Naive B cell (primary cell): ENCODE measurements around the gene HSPA8. TPM values are rescaled to one million over a fixed set of nuclear protein-coding genes. Genes with fewer than 3 reads are reported as not detected.
A peak's percentile ranks its signal among the peaks of the same experiment; 100 is the strongest.

Experiments
- ATAC-seq, 2 donors: fragments of 150-1000 bp; cut with Tn5 transposase; 2 replicates each; pipeline ENCODE4 v1.10.0; 2021; ENCODE audit warnings: low read depth in 2 of 2, mild to moderate bottlenecking in 2 of 2, moderate library complexity in 2 of 2
- DNase-seq: peaks from one replicate; pipeline ENCODE4 v3.0.0; 2022
- H3K27ac Mint-ChIP-seq, 6 donors: one replicate each; pipeline ENCODE4 v1.8.0; 2020 to 2022; ENCODE audit warnings: mild to moderate bottlenecking in 6 of 6, mixed read lengths in 6 of 6, moderate library complexity in 5 of 6, inconsistent platforms in 2 of 6
- H3K27me3 Mint-ChIP-seq, 3 donors: one replicate each; pipeline ENCODE4 v1.8.0; 2021 to 2022; ENCODE audit warnings: mixed read lengths in 3 of 3, mild to moderate bottlenecking in 1 of 3
- H3K36me3 Mint-ChIP-seq, 2 donors: one replicate each; pipeline ENCODE4 v1.8.0; 2020 to 2022; ENCODE audit warnings: mixed read lengths in 2 of 2, inconsistent platforms in 1 of 2, mild to moderate bottlenecking in 1 of 2
- H3K4me1 Mint-ChIP-seq, 3 donors: one replicate each; pipeline ENCODE4 v1.8.0; 2020 to 2022; ENCODE audit warnings: mixed read lengths in 3 of 3, inconsistent platforms in 1 of 3, mild to moderate bottlenecking in 1 of 3, moderate library complexity in 1 of 3
- H3K4me3 Mint-ChIP-seq, 8 donors: one replicate each; pipeline ENCODE4 v1.8.0; 2020 to 2022; ENCODE audit warnings: mild to moderate bottlenecking in 8 of 8, mixed read lengths in 8 of 8, moderate library complexity in 8 of 8, inconsistent platforms in 2 of 8
- H3K9me3 Mint-ChIP-seq, 7 donors: one replicate each; pipeline ENCODE4 v1.8.0; 2020 to 2022; ENCODE audit warnings: mixed read lengths in 7 of 7, mild to moderate bottlenecking in 5 of 7, inconsistent platforms in 2 of 7, moderate library complexity in 1 of 7
- polyA plus RNA-seq, 6 donors: library from polyadenylated mRNA; unstranded; fragments of 300-500 nt; fragmentation: Illumina TruSeq; gene quantifications; one replicate each; pipeline ENCODE4 v1.2.3, GENCODE V29; 2021; ENCODE audit warnings: low read depth in 6 of 6

Gene HSPA8
- polyA plus RNA-seq, 6 donors from 2014 or later: 390 to 727 (median 594) TPM

DNA sequence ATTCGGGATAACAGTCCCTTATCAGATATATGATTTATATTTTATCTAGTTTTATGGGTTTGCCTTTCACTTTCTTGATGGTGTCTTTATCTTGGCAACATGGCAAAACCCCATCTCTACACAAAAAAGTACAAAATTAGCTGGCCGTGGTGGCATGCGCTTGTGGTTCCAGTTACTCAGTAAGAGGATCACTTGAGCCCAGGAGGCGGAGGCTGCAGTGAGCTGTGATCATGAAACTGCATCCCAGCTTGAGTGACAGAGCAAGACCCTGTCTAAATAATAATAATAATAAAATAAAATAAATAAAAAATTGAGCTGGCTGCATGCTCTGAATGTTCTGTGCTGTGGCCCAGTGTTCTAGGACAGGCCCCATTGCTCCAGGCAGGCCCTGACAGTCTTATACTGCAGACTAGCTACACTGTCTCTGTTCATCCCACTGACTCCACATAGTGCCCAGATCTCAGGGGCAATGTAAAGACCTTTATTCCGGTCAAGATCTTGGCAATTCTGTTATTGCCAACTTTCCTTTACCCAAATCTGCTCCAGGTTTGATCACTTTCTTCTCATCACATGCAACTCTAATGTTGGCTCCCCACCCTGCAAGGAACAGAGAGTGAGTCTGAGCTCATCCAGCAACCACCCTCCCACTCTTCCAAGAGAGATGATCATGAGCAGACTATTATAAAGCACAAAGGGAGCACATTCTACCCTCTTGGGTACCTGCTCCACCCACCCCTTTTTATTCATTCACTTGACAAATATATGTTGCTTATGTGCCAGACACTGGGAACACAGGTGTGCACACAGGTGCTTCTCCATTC is 8.8 kb downstream of the HSPA8 start:
- H3K4me3 Mint-ChIP-seq: no peak overlapping the region
- no peak for ATAC-seq
- H3K27ac Mint-ChIP-seq: peak overlapping the region in 2 of 6 donors; percentile 6 to 57
- peaks cover 21 to 45% (median 26%) of the 10 kb centered on the region in 3 donors for H3K4me1 Mint-ChIP-seq
- H3K27me3 Mint-ChIP-seq: no peaks in the 10 kb centered on the region
- DNase-seq: no peak
- peaks cover 6 to 9% of the 10 kb centered on the region in 2 donors for H3K36me3 Mint-ChIP-seq
- no peaks in the 10 kb centered on the region for H3K9me3 Mint-ChIP-seq

DNA sequence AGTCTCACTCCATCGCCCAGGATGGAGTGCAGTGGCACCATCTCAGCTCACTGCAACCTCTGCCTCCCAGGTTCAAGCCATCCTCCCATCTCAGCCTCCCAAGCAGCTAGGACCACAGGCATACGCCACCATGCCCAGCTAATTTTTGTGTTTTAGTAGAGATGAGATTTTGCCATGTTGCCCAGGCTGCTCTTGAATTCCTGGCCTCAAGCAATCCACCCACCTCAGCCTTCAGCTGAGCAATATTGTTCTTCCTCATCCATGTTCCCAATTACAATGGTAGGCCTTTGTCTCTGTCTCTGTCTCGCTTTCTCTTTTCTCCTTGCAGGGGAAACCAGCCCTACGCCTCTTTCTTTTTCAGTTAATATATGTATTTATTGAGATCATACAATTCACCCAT is 10.3 kb downstream of the HSPA8 start:
- ATAC-seq: no peak
- Mint-ChIP-seq H3K27ac (peak overlapping the region in 2 of 6 donors; percentile 8 to 69), H3K4me3 (no peak overlapping the region), H3K9me3 (no peaks in the 10 kb centered on the region), H3K4me1 (peaks cover 7 to 30% (median 15%) of the 10 kb centered on the region in 3 donors), H3K36me3 (no peaks in the 10 kb centered on the region), H3K27me3 (no peaks in the 10 kb centered on the region)
- DNase-seq: no peak

DNA sequence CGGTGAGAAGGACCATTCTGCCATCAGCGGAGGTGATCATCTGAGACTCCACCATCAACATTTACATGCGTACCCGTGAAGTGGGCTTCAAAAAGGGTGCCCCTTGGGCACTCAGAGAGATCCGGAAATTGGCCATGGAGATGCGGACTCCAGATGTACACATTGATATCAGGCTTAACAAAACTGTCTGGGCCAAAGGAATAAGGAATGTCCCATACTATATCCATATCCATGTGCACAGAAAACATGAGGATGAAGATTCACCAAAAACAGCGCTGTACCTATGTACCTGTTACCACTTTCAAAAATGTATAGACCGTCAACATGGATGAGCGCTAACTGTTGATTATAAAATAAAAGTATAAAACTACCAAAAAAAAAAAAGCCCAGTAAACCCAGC is 10.8 kb downstream of the HSPA8 start:
- peaks cover 7 to 25% (median 11%) of the 10 kb centered on the region in 3 donors for H3K4me1 Mint-ChIP-seq
- H3K27me3 Mint-ChIP-seq: no peaks in the 10 kb centered on the region
- no peak overlapping the region for H3K4me3 Mint-ChIP-seq
- DNase-seq (no peak), ATAC-seq (no peak)
- H3K27ac Mint-ChIP-seq: peak overlapping the region in 1 of 6 donors; percentile 52
- no peaks in the 10 kb centered on the region for H3K9me3 Mint-ChIP-seq
- no peaks in the 10 kb centered on the region for H3K36me3 Mint-ChIP-seq

DNA sequence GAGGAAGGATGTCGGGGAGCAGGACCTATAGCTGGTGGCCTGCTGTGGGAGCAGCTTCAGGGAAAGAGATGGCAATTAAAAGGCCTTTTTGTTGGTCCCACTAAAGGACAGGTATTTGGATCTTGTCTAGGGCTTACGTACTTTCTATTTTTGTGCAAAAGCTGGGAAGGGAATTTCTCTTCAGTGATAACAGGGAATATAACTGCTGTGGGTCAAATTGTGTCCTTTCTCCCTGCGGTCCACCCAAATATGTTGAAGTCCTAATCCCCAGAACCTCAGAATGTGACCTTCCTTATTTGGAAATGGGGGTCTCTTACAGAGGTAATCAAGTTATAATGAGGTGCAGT is 14.0 kb downstream of the HSPA8 start:
- H3K4me1 Mint-ChIP-seq: no peaks in the 10 kb centered on the region
- H3K36me3 Mint-ChIP-seq: no peaks in the 10 kb centered on the region
- peak overlapping the region in 1 of 6 donors; percentile 49 for H3K27ac Mint-ChIP-seq
- no peaks in the 10 kb centered on the region for H3K27me3 Mint-ChIP-seq
- DNase-seq: no peak
- H3K4me3 Mint-ChIP-seq: no peak overlapping the region
- H3K9me3 Mint-ChIP-seq: no peaks in the 10 kb centered on the region
- ATAC-seq: no peak

DNA sequence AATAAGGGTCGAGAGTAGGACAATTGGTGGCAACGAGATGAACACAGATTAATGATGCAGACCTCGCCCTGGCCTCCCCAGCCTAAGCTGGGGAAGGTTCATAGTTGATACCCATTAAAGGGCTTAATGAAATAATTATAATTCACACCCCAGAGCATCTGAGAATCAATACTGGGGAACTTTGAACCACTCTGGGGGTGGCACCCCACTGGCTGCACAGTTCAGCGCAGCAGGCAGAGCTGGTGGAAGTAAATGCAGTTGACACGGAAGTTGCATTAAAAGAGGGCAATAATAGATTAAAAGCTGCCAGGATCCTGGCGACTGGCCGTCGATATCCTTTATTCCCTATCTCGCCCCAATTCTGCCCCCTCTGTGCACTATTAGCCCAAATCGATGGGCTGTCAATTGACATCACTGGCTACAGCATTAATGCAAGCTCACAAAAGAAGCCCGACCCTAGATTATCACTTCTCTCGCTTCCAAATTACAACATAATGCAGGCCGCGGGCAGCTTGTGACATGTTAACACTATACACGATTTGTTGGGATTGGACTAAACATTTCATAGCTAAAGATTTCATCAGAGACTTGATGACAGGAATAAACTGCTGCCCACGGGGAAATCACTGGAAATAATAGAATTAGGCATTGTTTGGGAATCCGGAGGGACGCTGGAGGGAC is 14.5 kb downstream of the HSPA8 start:
- Mint-ChIP-seq H3K9me3 (no peaks in the 10 kb centered on the region), H3K36me3 (no peaks in the 10 kb centered on the region), H3K4me1 (no peaks in the 10 kb centered on the region), H3K27ac (peak overlapping the region in 2 of 6 donors; percentile 20 to 47), H3K4me3 (no peak overlapping the region), H3K27me3 (no peaks in the 10 kb centered on the region)
- ATAC-seq (no peak), DNase-seq (no peak)

DNA sequence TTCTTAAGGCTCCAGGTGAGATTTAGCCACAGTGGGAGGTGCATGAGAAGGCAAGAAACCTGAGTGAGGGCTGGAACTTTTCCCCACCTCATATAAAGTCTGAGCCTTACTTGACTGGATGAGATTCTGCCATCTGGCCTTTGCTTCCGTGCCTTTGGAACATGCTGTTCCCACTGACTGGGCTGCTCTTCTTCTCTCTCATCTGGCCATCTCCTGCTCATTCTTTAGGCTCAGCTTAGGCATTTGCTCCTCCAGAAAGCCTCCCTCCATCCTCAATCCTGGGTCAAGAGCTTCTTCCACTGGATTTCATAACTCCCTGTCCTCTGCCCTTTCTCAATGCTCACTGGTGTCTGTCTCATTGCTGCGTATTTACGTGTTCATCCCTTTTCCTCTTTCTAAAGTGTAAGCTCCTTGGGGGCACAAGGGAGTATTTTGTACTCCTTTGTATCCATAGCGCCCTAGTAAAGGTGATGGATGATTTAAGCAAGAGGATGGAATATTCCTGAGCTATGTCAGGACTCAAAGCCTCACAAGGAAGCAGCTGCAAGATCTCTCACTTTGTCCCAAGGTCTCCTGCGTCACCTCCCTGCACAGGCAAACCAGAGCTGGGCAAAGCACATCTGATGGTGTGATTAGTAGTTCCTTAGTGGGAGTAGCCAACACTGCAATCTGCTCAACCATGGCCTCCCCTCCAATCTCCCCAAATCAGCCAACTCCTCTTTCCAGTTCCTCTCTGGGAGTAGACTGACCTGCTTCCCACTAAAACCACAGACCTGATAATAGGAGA is 15.3 kb downstream of the HSPA8 start:
- no peaks in the 10 kb centered on the region for H3K27me3 Mint-ChIP-seq
- peak overlapping the region in 2 of 6 donors; percentile 13 to 82 for H3K27ac Mint-ChIP-seq
- DNase-seq: no peak
- ATAC-seq: no peak
- no peaks in the 10 kb centered on the region for H3K4me1 Mint-ChIP-seq
- no peaks in the 10 kb centered on the region for H3K36me3 Mint-ChIP-seq
- H3K4me3 Mint-ChIP-seq: no peak overlapping the region
- no peaks in the 10 kb centered on the region for H3K9me3 Mint-ChIP-seq

DNA sequence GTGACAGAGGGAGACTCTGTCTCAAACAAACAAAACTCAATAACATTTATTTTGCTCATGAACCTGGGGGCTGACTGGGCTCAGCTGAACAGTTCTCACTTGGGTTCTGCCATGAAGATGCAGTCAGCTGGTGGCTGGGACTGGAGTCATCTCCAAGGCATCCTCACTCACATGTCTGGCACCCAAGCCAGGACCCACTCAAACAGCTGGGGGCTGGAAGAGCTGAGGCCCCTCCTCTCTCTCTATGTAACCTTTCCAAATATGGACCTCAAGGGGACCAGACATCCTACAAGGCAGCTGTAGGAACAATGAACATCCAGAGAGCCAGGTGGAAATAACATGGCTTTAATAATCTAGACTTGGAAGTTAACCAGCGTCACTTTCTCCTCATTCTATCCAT is 16.8 kb downstream of the HSPA8 start:
- Mint-ChIP-seq H3K4me3 (no peak overlapping the region), H3K9me3 (no peaks in the 10 kb centered on the region), H3K36me3 (no peaks in the 10 kb centered on the region), H3K27me3 (no peaks in the 10 kb centered on the region), H3K27ac (peak overlapping the region in 1 of 6 donors; percentile 44), H3K4me1 (no peaks in the 10 kb centered on the region)
- DNase-seq (no peak), ATAC-seq (no peak)

DNA sequence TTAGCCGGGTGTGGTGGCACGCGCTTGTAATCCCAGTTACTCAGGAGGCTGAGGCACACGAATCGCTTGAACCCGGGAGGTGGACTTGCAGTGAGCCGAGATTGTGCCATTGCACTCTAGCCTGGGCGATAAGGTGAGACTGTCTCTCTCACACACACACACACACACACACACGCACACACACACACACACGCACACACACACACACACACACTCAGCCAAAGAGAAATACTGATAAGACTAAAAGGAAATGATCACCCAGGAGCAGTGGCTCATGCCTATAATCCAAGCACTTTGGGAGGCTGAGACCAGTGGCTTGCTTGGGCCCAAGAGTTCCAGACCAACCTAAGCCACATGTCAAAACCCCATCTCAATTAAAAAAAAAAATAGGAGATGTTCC is 20.8 kb downstream of the HSPA8 start:
- H3K27ac Mint-ChIP-seq: peak overlapping the region in 1 of 6 donors; percentile 88
- H3K36me3 Mint-ChIP-seq: no peaks in the 10 kb centered on the region
- H3K4me3 Mint-ChIP-seq: no peak overlapping the region
- H3K9me3 Mint-ChIP-seq: no peaks in the 10 kb centered on the region
- H3K27me3 Mint-ChIP-seq: no peaks in the 10 kb centered on the region
- ATAC-seq (no peak), DNase-seq (no peak)
- H3K4me1 Mint-ChIP-seq: no peaks in the 10 kb centered on the region

DNA sequence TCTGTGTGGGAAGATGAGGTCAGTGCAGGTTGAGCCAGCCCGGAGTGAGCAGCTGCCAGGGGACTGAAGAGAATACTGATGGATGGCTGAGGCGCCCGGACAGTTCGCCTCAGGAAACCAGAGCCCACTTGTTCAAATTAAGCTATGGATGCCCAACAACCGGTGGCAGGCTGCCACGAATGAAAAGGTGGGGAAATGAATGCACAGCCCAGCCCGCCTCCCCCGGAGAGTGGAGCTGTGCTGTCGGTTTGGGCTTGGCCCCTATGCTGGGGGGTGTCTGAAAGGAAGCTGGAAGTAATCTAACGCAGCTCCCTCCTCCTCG is 21.9 kb downstream of the HSPA8 start:
- Mint-ChIP-seq H3K27ac (no peak overlapping the region), H3K27me3 (no peaks in the 10 kb centered on the region), H3K9me3 (no peaks in the 10 kb centered on the region), H3K4me1 (no peaks in the 10 kb centered on the region), H3K4me3 (no peak overlapping the region), H3K36me3 (no peaks in the 10 kb centered on the region)
- ATAC-seq (no peak), DNase-seq (no peak)

DNA sequence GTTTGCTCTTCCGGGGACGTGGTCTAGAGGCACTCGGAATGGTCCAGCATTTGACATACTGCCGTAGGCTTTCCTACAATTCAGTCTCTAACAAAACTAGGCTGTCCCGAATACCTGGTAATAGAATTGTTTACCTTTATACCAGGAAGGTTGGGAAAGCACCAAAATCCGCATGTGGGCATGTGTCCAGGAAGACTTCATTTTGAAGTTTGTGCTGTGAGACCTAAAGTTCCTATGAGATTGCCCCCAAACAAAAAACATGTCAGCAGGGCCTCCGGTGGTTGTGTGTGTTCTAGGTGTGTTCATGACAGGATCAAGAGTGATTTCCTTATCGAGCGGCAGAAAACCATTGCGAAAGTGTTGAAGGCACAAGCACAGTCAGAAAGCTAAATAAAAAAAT is 26.1 kb downstream of the HSPA8 start:
- H3K9me3 Mint-ChIP-seq: no peaks in the 10 kb centered on the region
- H3K36me3 Mint-ChIP-seq: no peaks in the 10 kb centered on the region
- no peak overlapping the region for H3K4me3 Mint-ChIP-seq
- H3K27me3 Mint-ChIP-seq: no peaks in the 10 kb centered on the region
- no peak for ATAC-seq
- no peak for DNase-seq
- no peaks in the 10 kb centered on the region for H3K4me1 Mint-ChIP-seq
- H3K27ac Mint-ChIP-seq: no peak overlapping the region

DNA sequence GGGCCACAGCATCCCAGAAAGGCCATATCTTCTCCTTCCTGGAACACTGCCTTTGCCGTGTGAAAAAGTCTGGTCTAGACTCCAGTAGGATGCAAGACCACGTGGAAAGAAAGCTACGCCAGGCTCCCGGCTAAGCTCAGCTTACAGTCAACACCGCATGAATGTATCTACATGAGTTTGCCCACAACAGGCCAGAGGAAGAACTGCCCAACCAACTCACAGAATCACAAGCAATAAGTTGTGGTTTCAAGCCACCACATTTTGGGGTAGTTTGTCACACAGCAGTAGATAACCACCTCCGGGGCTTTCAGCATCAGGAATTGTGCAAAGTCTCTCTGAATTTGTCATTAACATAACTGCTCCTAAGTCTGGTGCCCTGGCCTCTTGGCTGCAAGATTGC is 27.3 kb downstream of the HSPA8 start:
- Mint-ChIP-seq H3K9me3 (no peaks in the 10 kb centered on the region), H3K36me3 (no peaks in the 10 kb centered on the region), H3K4me1 (no peaks in the 10 kb centered on the region), H3K27ac (no peak overlapping the region), H3K27me3 (no peaks in the 10 kb centered on the region), H3K4me3 (no peak overlapping the region)
- no peak for ATAC-seq
- DNase-seq: no peak

DNA sequence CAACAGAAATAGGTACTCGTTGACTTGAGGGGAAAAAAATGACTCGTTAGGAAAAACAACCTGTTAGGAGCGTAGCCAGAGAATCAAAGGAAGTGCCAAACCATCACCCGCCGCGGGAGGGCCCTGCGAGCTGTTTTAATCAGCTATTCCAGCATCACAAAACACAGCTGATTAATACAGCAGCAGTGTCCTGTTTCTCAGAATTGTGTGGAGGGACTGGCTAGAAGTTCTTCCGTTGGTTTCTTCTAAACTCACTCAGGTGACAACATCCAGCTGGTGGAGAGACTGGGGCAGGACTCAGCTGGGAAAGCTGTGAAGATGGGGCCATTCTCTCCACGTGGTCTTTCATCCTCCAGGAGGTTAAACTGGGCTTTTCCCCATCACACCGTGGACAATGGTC is 28.0 kb downstream of the HSPA8 start:
- no peak for DNase-seq

DNA sequence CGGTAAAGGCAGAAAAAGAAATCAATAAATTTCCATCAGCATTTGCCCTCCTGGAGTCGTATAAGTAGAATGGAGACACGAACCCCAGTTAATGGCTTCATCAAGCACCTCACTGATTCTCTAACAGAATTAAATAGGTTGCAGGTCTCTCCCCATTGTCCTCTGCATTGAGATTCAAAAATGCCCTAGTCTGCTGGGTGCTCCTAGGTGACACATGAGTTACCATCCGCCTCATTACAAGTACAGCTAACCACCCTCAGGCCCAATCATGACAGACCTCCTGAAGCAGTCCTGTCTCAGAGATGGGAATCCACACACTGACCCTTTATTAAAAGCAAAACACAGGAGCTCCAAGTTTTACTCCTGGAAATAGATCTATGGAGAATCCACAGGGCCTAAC is 31.4 kb downstream of the HSPA8 start:
- Mint-ChIP-seq H3K27me3 (peaks cover 0 to 4% (median 0%) of the 10 kb centered on the region in 3 donors), H3K4me1 (no peaks in the 10 kb centered on the region), H3K27ac (no peak overlapping the region), H3K4me3 (no peak overlapping the region), H3K9me3 (no peaks in the 10 kb centered on the region), H3K36me3 (no peaks in the 10 kb centered on the region)
- ATAC-seq (no peak), DNase-seq (no peak)

More for the DNA sequence above, 28.0 kb downstream of the HSPA8 start:
- no peak for ATAC-seq
- Mint-ChIP-seq H3K9me3 (no peaks in the 10 kb centered on the region), H3K27ac (no peak overlapping the region), H3K4me3 (no peak overlapping the region), H3K27me3 (no peaks in the 10 kb centered on the region), H3K36me3 (no peaks in the 10 kb centered on the region), H3K4me1 (no peaks in the 10 kb centered on the region)

DNA sequence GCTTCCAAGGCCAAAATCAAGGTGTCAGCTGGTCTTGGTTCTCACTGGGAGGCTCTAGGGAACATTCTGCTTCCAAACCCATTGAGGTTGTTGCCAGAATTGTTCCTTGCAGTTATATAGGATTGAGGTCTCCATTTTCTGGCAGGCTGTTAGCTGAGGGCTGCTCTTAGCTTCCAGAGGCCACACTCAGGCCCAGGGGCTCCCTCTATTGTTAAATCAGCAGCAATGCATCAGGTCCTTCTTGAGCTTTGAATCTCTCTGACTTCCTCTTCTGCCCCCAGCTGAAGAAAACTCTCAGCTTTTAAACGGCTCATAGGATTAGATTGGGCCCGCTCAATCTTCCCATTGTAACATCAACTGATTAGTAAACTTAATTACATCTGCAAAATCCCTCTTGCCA is 41.0 kb downstream of the HSPA8 start:
- Mint-ChIP-seq H3K4me1 (peaks cover 9 to 11% (median 9%) of the 10 kb centered on the region in 3 donors), H3K9me3 (no peaks in the 10 kb centered on the region), H3K36me3 (no peaks in the 10 kb centered on the region), H3K4me3 (no peak overlapping the region), H3K27ac (no peak overlapping the region), H3K27me3 (peaks cover 4 to 19% (median 5%) of the 10 kb centered on the region in 3 donors)
- DNase-seq (peak; percentile 36), ATAC-seq (peak; percentile 78 to 83)
